Measurements from ENCODE around the gene CIRBP. TPM values are rescaled to one million over a fixed set of nuclear protein-coding genes. Genes with fewer than 3 reads are reported as not detected.

CIRBP gene
- total and polyA plus RNA-seq, 2 of the 13 experiments (the other 11 are each of a cell fraction or from before 2014, with no cell fraction given) = 133 to 140 TPM

DNA sequence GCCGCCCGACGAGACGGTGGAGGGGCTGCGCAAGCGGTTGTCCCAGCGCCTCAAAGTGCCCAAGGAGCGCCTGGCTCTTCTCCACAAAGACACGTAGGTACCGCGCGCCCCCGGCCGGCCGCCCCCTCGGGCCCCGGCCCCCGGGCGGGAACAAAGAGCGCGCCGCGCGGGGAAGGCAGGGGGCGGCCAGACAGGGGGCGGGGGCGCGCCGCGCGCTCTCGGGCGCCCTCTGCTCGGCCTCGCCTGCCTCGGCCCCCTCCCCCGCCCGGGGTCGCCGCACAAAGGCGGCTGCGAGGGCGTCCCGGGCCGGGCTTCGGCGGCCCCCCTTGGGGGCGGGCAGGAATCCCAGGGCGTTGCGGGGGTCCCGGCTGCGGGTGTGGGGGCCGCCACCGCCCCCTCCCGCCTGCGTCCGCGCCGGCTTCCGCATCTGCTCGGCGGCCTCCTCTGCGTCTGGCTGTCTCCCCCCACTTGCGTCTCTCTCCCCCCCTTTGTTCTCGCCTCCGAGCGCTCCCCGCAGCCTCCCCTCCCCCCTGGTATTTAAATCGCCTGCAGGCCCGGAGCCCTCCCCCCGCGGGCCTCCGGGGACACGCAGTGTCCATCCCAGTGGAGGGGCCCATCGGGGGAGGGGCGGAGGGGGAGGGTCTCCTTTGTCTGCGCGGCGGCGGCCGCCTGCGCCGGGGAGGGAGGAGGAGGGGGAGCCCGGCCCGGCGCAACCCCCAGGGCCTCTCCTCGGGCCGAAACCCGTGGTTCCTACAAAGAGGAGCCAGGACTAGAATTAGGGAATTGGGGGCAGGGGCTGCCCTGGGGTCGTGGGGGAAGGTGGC, 18.5 kb upstream of the CIRBP start (continued):
- no peak for TF ChIP-seq FUBP1 (CRISPR knock-in tag; IDR thresholded peaks at IDR 0.05; ENCODE audit: borderline replicate concordance)
- TF ChIP-seq ZNF441 (CRISPR knock-in tag; IDR thresholded peaks at IDR 0.05; ENCODE audit: borderline replicate concordance) = no peak
- TF ChIP-seq, protein P1, sequence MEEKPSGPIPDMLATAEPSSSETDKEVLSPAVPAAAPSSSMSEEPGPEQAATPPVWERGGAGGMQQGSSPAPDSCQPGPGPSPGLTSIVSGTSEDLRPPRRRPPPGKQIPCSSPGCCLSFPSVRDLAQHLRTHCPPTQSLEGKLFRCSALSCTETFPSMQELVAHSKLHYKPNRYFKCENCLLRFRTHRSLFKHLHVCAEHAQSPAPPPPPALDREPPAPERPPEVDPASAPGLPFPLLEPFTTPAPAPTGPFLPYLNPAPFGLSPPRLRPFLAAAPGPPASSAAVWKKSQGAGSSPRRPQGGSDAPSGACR (CRISPR knock-in tag; IDR thresholded peaks at IDR 0.05) = no peak
- TF ChIP-seq EHMT2 (IDR thresholded peaks at IDR 0.05; ENCODE audit: borderline replicate concordance, low read depth, low read length) = no peak
- TF ChIP-seq, protein P2, sequence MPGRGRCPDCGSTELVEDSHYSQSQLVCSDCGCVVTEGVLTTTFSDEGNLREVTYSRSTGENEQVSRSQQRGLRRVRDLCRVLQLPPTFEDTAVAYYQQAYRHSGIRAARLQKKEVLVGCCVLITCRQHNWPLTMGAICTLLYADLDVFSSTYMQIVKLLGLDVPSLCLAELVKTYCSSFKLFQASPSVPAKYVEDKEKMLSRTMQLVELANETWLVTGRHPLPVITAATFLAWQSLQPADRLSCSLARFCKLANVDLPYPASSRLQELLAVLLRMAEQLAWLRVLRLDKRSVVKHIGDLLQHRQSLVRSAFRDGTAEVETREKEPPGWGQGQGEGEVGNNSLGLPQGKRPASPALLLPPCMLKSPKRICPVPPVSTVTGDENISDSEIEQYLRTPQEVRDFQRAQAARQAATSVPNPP (CRISPR knock-in tag; IDR thresholded peaks at IDR 0.05) = no peak
- TF ChIP-seq, protein P3, sequence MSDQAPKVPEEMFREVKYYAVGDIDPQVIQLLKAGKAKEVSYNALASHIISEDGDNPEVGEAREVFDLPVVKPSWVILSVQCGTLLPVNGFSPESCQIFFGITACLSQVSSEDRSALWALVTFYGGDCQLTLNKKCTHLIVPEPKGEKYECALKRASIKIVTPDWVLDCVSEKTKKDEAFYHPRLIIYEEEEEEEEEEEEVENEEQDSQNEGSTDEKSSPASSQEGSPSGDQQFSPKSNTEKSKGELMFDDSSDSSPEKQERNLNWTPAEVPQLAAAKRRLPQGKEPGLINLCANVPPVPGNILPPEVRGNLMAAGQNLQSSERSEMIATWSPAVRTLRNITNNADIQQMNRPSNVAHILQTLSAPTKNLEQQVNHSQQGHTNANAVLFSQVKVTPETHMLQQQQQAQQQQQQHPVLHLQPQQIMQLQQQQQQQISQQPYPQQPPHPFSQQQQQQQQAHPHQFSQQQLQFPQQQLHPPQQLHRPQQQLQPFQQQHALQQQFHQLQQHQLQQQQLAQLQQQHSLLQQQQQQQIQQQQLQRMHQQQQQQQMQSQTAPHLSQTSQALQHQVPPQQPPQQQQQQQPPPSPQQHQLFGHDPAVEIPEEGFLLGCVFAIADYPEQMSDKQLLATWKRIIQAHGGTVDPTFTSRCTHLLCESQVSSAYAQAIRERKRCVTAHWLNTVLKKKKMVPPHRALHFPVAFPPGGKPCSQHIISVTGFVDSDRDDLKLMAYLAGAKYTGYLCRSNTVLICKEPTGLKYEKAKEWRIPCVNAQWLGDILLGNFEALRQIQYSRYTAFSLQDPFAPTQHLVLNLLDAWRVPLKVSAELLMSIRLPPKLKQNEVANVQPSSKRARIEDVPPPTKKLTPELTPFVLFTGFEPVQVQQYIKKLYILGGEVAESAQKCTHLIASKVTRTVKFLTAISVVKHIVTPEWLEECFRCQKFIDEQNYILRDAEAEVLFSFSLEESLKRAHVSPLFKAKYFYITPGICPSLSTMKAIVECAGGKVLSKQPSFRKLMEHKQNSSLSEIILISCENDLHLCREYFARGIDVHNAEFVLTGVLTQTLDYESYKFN (CRISPR knock-in tag; conservative IDR thresholded peaks at IDR 0.05) = peak; percentile 52
- no peak for TF ChIP-seq ZC3H13 (CRISPR knock-in tag; IDR thresholded peaks at IDR 0.05)
- TF ChIP-seq, protein P4, sequence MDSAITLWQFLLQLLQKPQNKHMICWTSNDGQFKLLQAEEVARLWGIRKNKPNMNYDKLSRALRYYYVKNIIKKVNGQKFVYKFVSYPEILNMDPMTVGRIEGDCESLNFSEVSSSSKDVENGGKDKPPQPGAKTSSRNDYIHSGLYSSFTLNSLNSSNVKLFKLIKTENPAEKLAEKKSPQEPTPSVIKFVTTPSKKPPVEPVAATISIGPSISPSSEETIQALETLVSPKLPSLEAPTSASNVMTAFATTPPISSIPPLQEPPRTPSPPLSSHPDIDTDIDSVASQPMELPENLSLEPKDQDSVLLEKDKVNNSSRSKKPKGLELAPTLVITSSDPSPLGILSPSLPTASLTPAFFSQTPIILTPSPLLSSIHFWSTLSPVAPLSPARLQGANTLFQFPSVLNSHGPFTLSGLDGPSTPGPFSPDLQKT (CRISPR knock-in tag; IDR thresholded peaks at IDR 0.05; ENCODE audit: borderline replicate concordance) = no peak
- TF ChIP-seq SP5 (CRISPR knock-in tag; IDR thresholded peaks at IDR 0.05; ENCODE audit: borderline replicate concordance, low read depth) = 0 out of 2 replicates have a peak, but pooled peaks have one; percentile 33
- no peak for TF ChIP-seq SKI (IDR thresholded peaks at IDR 0.05; ENCODE audit: partially characterized antibody)
- no peak for TF ChIP-seq ZNF713 (CRISPR knock-in tag; IDR thresholded peaks at IDR 0.05)
- TF ChIP-seq IRF1 (CRISPR knock-in tag; IDR thresholded peaks at IDR 0.05; ENCODE audit: low read depth) = no peak
- TF ChIP-seq ZNF687 (CRISPR knock-in tag; IDR thresholded peaks at IDR 0.05) = no peak

Measured in HepG2 (cell line).